OCI-LY7 (cell line): Measurements from ENCODE around the gene LPP. TPM values are rescaled to one million over a fixed set of nuclear protein-coding genes. Genes with fewer than 3 reads are reported as not detected.

Experiments
- BruUV-seq: library from RNA; stranded (reverse); fragments of 400-500 nt; replicated peaks from 2 replicates; lab custom pipeline; 2021; lab: Mats Ljungman, UMichigan
- CTCF ChIA-PET: fragments of 300-600 bp; sonication (Branson Sonifier 250); formaldehyde crosslinking; loops from one replicate; lab custom pipeline; 2022; ENCODE audit warnings: antibody characterized with exemption; ENCODE audit not compliant: unreplicated experiment; lab: Charles Lee
- POLR2A ChIA-PET: fragments of 300-600 bp; sonication (Branson Sonifier 250); formaldehyde crosslinking; loops from one replicate; lab custom pipeline; 2022; ENCODE audit warnings: antibody characterized with exemption; lab: Charles Lee
- DNase-seq: peaks from one replicate; pipeline ENCODE4 v3.0.0-alpha.2; 2015; ENCODE audit warnings: low spot score
- H2AFZ ChIP-seq: fragments of 200-600 bp; sonication (generic), shearing (Covaris generic); 2 replicates; pipeline ENCODE4 v1.6.1; 2014; ENCODE audit warnings: mild to moderate bottlenecking, antibody characterized with exemption, low read length, moderate library complexity
- H3K27ac ChIP-seq: fragments of 200-600 bp; sonication (generic); 2 replicates; pipeline ENCODE4 v1.5.1; 2014; ENCODE audit warnings: mixed run types, low read depth, mild to moderate bottlenecking, moderate library complexity, low read length, inconsistent platforms; ENCODE audit not compliant: poor library complexity, severe bottlenecking
- H3K36me3 ChIP-seq: fragments of 200-600 bp; sonication (generic); 2 replicates; pipeline ENCODE4 v1.6.1; 2014; ENCODE audit warnings: mild to moderate bottlenecking, antibody characterized with exemption, low read length, moderate library complexity, mixed read lengths; ENCODE audit not compliant: insufficient read depth
- H3K4me1 ChIP-seq: fragments of 200-600 bp; sonication (generic); 2 replicates; pipeline ENCODE4 v1.5.1; 2014; ENCODE audit warnings: mild to moderate bottlenecking, low read length; ENCODE audit not compliant: insufficient read depth, poor library complexity, severe bottlenecking
- H3K4me2 ChIP-seq: fragments of 200-600 bp; sonication (generic); 2 replicates; pipeline ENCODE4 v1.6.1; 2014; ENCODE audit warnings: mild to moderate bottlenecking, low read length
- H3K4me3 ChIP-seq: fragments of 200-600 bp; sonication (generic); 2 replicates; pipeline ENCODE4 v1.5.1; 2014; ENCODE audit warnings: mild to moderate bottlenecking, low read depth, low read length; ENCODE audit not compliant: poor library complexity, severe bottlenecking
- H3K79me2 ChIP-seq: fragments of 200-600 bp; sonication (generic); 2 replicates; pipeline ENCODE4 v1.6.1; 2016; ENCODE audit warnings: low read depth, mild to moderate bottlenecking, low read length, moderate library complexity, mixed read lengths; ENCODE audit not compliant: insufficient read depth
- H3K9me2 ChIP-seq: fragments of 200-600 bp; sonication (generic); 2 replicates; pipeline ENCODE4 v1.6.1; 2016; ENCODE audit warnings: mild to moderate bottlenecking, low read length, mixed read lengths; ENCODE audit not compliant: insufficient read depth
- H3K9me3 ChIP-seq: fragments of 200-600 bp; sonication (generic); 2 replicates; pipeline ENCODE4 v1.6.1; 2014; ENCODE audit warnings: mild to moderate bottlenecking, mixed run types, low read length, mixed read lengths
- H4K20me1 ChIP-seq: fragments of 200-600 bp; sonication (generic); 2 replicates; pipeline ENCODE4 v1.6.1; 2014; ENCODE audit warnings: mild to moderate bottlenecking, antibody characterized with exemption, low read length, moderate library complexity, mixed read lengths; ENCODE audit not compliant: insufficient read depth
- EZH2phosphoT487 ChIP-seq: fragments of 200-600 bp; sonication (generic); IDR thresholded peaks from 2 replicates; pipeline ENCODE4 v1.6.1; 2018; ENCODE audit warnings: low read depth, borderline replicate concordance, mild to moderate bottlenecking, mixed run types, antibody characterized with exemption, low read length, moderate library complexity, mixed read lengths
- intact Hi-C: fragments of 100-400 bp; cut with micrococcal nuclease; formaldehyde crosslinking; loops from one replicate; pipeline ENCODE4 v1.10.0; 2022; ENCODE audit not compliant: unreplicated experiment
- total RNA-seq, 2 experiments: library from RNA; depleted of rRNA in 1 of 2; stranded (reverse); fragments of >200 nt in 1 of 2; shearing (Covaris generic) in 1 of 2; gene quantifications; 2 replicates each; pipeline ENCODE4 v1.2.3, GENCODE V29; 2014 to 2022
- TF ChIP-seq, protein P1 (sequence below): fragments of 200-600 bp; sonication (generic); conservative IDR thresholded peaks from 2 replicates; pipeline ENCODE4 v1.5.1; 2014; ENCODE audit warnings: mild to moderate bottlenecking, antibody characterized with exemption, low read length, moderate library complexity, mixed read lengths

LPP gene
- total RNA-seq, 2 experiments from 2014 or later = 10.9 to 119 TPM

DNA sequence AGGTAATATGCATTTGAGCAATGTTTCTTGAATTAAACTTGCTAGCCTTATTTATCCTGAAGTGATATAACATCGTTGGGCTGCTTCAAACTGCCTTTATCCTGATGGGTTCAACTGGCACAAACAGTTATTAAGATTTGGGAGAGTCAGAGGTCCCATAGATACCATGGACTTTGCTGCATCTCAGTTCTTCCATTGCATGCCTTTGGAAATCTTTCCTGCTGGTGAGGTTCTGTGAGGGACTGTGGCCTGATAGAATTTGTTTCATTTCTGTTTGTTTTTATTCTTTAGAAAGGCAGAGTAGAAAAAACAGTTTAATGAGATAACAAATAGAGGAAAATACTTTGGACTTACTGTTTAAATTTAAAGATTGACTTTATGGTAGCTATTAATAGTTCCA is 508.3 kb downstream of the LPP start:
- intact Hi-C loops = no loop called here
- BruUV-seq = no TSS peak
- Histone ChIP-seq H3K36me3 (no peaks in the 10 kb centered on the region), H3K27ac (no peak overlapping the region), H3K79me2 (no peaks in the 10 kb centered on the region), H2AFZ (no peak overlapping the region), H4K20me1 (no peaks in the 10 kb centered on the region), H3K4me2 (no peak overlapping the region), H3K9me3 (no peaks in the 10 kb centered on the region), H3K9me2 (no peaks in the 10 kb centered on the region), H3K4me3 (no peak overlapping the region), H3K4me1 (no peaks in the 10 kb centered on the region)
- ChIA-PET CTCF (no interaction called here), POLR2A (interaction anchor here (0.6 to 1.4 kb wide), 4 partner anchors 11 to 64 kb away, joined by 3 to 6 read pairs (median 4); no protein-coding TSS in a partner anchor)
- no peak for DNase-seq
- TF ChIP-seq EZH2phosphoT487 = no peak
- TF ChIP-seq, protein P1, sequence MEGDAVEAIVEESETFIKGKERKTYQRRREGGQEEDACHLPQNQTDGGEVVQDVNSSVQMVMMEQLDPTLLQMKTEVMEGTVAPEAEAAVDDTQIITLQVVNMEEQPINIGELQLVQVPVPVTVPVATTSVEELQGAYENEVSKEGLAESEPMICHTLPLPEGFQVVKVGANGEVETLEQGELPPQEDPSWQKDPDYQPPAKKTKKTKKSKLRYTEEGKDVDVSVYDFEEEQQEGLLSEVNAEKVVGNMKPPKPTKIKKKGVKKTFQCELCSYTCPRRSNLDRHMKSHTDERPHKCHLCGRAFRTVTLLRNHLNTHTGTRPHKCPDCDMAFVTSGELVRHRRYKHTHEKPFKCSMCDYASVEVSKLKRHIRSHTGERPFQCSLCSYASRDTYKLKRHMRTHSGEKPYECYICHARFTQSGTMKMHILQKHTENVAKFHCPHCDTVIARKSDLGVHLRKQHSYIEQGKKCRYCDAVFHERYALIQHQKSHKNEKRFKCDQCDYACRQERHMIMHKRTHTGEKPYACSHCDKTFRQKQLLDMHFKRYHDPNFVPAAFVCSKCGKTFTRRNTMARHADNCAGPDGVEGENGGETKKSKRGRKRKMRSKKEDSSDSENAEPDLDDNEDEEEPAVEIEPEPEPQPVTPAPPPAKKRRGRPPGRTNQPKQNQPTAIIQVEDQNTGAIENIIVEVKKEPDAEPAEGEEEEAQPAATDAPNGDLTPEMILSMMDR = no peak

- POLR2A ChIA-PET = interaction anchor here (0.6 to 1.4 kb wide), 3 partner anchors 11 to 65 kb away, joined by 3 to 6 read pairs (median 5); no protein-coding TSS in a partner anchor
Measured at GRCh38 chr3:188662795-188663194, 508.8 kb downstream of the LPP start.

DNA sequence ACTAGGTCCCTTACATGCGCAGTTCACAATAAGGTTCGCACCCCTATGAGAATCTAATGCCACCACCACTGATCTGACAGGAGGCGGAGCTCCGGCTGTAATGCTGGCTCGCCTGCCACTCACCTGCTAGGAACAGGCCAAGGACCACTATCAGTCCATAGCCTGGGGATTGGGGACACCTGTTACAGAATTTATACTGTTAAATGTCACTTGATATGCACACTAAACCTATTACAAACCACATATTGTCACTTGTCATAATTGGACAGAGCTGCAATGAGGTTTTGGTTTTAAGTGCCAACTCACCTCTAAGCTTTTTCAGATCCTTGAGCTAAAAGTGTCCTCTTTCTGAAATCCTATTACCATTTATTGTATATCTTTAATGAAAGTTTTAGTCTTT is 509.9 kb downstream of the LPP start:
- CTCF ChIA-PET = interaction anchor here (0.6 kb wide), 1 partner anchor 17 kb away, joined by 4 read pairs; no protein-coding TSS in a partner anchor
- no peak for TF ChIP-seq EZH2phosphoT487
- TF ChIP-seq, protein P1 = no peak
- no peak overlapping the region for H3K27ac ChIP-seq
- no TSS peak for BruUV-seq
- H3K36me3 ChIP-seq = no peaks in the 10 kb centered on the region
- no peak for DNase-seq
- H3K4me3 ChIP-seq = no peak overlapping the region
- POLR2A ChIA-PET = interaction anchor here (0.6 to 1.6 kb wide), 9 partner anchors 9 to 310 kb away, joined by 3 to 8 read pairs (median 4); no protein-coding TSS in a partner anchor
- H3K9me3 ChIP-seq = no peaks in the 10 kb centered on the region
- H4K20me1 ChIP-seq = no peaks in the 10 kb centered on the region
- H3K4me1 ChIP-seq = no peaks in the 10 kb centered on the region
- no peaks in the 10 kb centered on the region for H3K79me2 ChIP-seq
- no peaks in the 10 kb centered on the region for H3K9me2 ChIP-seq
- no peak overlapping the region for H3K4me2 ChIP-seq
- intact Hi-C loops = no loop called here
- no peak overlapping the region for H2AFZ ChIP-seq

More at GRCh38 chr3:188662795-188663194, 508.8 kb downstream of the LPP start:
- H3K4me1 ChIP-seq = no peaks in the 10 kb centered on the region
- no peak overlapping the region for H3K4me3 ChIP-seq
- no peaks in the 10 kb centered on the region for H3K79me2 ChIP-seq
- H3K36me3 ChIP-seq = no peaks in the 10 kb centered on the region
- no peaks in the 10 kb centered on the region for H4K20me1 ChIP-seq
- CTCF ChIA-PET = no interaction called here
- intact Hi-C loops = no loop called here
- no peaks in the 10 kb centered on the region for H3K9me3 ChIP-seq
- no peak overlapping the region for H2AFZ ChIP-seq
- no peak overlapping the region for H3K4me2 ChIP-seq
- TF ChIP-seq, protein P1 = no peak
- no peak for TF ChIP-seq EZH2phosphoT487
- H3K9me2 ChIP-seq = no peaks in the 10 kb centered on the region
- no peak for DNase-seq
- no peak overlapping the region for H3K27ac ChIP-seq
- BruUV-seq = no TSS peak
